Measurements from ENCODE around the gene PSMD2. TPM values are rescaled to one million over a fixed set of nuclear protein-coding genes. Genes with fewer than 3 reads are reported as not detected.
A peak's percentile ranks its signal among the peaks of the same experiment; 100 is the strongest.

Gene PSMD2
- total RNA-seq = 251 and 255 TPM in 2 replicates

DNA sequence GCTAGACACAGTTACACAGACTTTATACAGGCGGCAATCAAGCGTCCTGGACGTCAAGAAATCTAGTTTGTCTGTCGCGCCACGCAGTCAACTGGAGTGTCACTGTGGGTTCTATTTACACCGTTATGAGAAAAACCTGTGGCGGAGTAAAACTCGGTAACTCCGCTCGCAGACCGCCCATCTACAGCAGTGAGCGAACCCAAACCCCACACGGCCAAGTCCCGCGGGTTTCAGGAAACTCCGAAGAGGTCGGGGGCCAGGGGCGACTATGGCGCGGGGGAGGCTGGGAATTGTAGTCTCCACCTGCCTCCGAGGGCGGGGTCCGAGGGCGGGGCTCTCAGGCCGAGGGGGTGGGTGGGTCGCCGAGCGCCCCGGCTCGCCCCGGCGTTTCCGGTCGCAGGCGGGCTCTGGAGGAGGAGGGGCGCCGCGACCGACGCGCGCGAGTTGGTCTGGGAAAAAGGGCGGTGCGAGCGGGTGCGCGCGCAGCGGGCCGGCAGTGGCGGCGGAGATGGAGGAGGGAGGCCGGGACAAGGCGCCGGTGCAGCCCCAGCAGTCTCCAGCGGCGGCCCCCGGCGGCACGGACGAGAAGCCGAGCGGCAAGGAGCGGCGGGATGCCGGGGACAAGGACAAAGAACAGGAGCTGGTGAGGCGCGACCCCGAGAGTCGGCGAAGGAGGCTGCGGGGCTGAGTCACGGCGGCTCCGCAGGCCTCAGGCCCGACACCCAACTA is at the start of gene PSMD2:
TSS of gene PSMD2 (plus strand) at position 483 of the 729 bp plus-strand sequence. CDS start at position 509, 26 bp downstream.
- H3K9me3 Mint-ChIP-seq = no peaks in the 10 kb centered on the region
- H3K4me3 Mint-ChIP-seq = peak within 1 kb of the TSS; percentile 92
- DNase-seq (ENCODE audit: low spot score) = peak; percentile 95
- intact Hi-C loops (cut with micrococcal nuclease) = loop anchor here (1.0 to 10.0 kb wide), 10 partner anchors 15 to 854 kb away; partner anchors contain the start of genes ABCF3, AP2M1, CAMK2N2 and EEF1AKMT4
- peaks cover 4% of the 10 kb centered on the region for H3K27me3 Mint-ChIP-seq (ENCODE audit: insufficient read depth)
- peak within 1 kb of the TSS; percentile 85 for H3K27ac Mint-ChIP-seq
- H3K4me1 Mint-ChIP-seq (ENCODE audit: low read depth) = peaks cover 23% of the 10 kb centered on the region
- H3K36me3 Mint-ChIP-seq (ENCODE audit: low read depth) = peaks cover 36% of the 10 kb centered on the region

DNA sequence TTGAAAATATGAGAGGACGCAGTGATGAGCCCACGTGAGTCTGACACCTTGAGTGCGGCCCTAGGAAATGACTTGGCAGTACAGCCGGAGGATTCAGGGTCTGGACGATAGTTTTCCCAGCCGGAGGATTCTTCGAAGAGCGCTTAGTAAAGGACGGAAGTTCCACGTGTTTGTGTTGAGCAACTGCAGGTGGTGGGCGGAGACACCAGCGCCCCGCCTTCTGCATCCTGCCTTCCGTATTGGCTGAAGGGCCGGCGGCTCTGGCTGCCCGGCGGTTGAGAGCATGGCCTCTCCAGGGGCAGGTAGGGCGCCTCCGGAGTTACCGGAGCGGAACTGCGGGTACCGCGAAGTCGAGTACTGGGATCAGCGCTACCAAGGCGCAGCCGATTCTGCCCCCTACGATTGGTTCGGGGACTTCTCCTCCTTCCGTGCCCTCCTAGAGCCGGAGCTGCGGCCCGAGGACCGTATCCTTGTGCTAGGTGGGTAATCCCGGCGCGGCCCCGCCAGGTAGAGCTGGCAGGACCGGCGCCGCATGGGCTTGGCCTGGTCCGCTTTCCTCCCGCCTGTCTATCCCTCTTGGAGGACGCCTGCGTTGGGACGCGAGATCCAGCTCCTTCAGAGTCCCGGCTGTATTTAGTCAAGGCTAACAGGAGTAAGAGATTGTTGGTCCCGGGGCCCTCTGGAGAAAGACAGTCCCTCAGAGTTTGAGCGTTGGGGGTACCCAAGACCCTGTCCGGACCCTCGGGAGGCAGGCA is 49.5 kb upstream of the PSMD2 start, which contains the start of gene EEF1AKMT4:
TSS of gene EEF1AKMT4 (plus strand) at position 261 of the 755 bp plus-strand sequence. CDS start at position 284, 23 bp downstream.
- peaks cover 17% of the 10 kb centered on the region for H3K4me1 Mint-ChIP-seq (ENCODE audit: low read depth)
- intact Hi-C loops (cut with micrococcal nuclease) = loop anchor here (1.0 to 10.0 kb wide), 16 partner anchors 12 to 613 kb away; partner anchors contain the start of genes ABCC5, ABCF3, AP2M1 and CAMK2N2

DNA sequence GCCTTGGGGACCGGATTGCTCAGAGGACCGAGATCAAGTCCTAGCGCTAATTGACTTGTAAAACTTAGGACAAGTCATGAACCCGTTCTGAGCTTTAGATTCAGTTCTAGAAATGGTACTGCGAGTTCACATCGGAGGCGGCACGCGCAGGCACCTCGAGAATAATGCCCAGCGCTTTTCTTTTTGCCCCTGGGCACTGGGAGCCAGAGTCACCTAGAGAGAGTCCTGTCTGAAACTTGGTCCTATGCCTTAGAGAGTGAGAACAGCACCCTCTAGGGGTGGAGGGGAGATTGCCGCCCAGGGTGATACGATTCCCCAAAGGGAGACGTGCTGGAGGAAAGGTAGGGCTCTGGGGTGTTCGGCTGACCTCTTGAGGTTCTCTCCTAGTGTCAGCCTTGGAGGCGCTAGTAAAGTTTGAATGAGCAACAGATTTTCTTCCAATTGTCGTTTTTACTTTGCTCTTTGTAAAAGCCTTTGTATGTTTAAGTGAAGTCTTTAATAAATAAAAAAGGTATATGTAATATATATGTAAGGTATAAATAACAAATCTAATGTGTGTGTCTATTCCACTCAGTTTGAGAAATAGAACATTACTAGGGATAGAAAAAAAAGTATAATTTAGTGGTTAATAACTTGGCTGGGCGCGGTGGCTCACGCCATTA is 48.7 kb upstream of the PSMD2 start:
- Mint-ChIP-seq H3K9me3 (no peaks in the 10 kb centered on the region), H3K27ac (peak overlapping the region; percentile 97)
- intact Hi-C loops (cut with micrococcal nuclease) = loop anchor here (1.0 kb wide), 4 partner anchors 23 to 355 kb away; partner anchors contain the start of gene ABCC5

More for the DNA sequence above, 49.5 kb upstream of the PSMD2 start, which contains the start of gene EEF1AKMT4:
- DNase-seq (ENCODE audit: low spot score) = peak; percentile 96
- H3K27ac Mint-ChIP-seq = peak within 1 kb of the TSS; percentile 97
- H3K36me3 Mint-ChIP-seq (ENCODE audit: low read depth) = peaks cover 14% of the 10 kb centered on the region
- peak within 1 kb of the TSS; percentile 93 for H3K4me3 Mint-ChIP-seq
- H3K9me3 Mint-ChIP-seq = no peaks in the 10 kb centered on the region
- no peaks in the 10 kb centered on the region for H3K27me3 Mint-ChIP-seq (ENCODE audit: insufficient read depth)

DNA sequence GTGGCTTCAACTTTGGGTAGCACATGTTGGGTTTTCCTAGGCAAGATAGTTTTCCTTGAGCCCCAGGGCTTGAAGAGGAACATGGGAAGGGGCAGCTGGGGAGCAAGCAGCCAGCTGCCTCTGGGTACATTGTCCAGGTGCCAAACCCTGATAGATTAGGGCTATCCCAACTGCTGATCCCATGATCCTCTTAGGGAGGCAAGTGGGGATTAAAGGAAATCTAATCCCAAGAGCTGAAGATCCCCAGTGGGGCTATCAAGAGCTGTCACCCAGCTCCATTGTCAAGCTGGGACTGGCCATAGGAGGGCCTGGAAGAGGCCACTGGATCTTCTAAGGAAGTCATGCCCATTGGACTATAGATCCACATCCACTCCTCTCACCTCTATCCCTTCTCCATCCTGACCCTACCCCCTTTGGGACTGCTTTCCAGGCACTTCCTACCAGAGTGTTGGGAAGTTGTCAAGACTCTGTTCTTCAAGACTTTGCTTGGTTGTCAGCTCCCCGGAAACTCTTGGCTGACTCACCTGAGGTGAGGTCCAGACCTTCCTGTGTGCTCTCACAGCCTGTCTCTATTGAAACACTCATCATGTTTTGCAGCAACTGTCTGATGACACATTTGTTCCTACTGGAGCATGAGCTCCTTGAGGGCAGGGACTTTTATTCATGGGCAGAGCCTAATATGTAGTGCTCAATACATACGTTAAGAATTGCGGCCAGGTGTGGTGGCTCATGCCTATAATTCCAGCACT is 43.6 kb upstream of the PSMD2 start:
- peak overlapping the region; percentile 77 for H3K27ac Mint-ChIP-seq

More for the DNA sequence above, 48.7 kb upstream of the PSMD2 start:
- H3K4me3 Mint-ChIP-seq = peak overlapping the region; percentile 93
- DNase-seq (ENCODE audit: low spot score) = peak; percentile 85
- H3K4me1 Mint-ChIP-seq (ENCODE audit: low read depth) = peaks cover 24% of the 10 kb centered on the region
- H3K36me3 Mint-ChIP-seq (ENCODE audit: low read depth) = peaks cover 9% of the 10 kb centered on the region
- no peaks in the 10 kb centered on the region for H3K27me3 Mint-ChIP-seq (ENCODE audit: insufficient read depth)

DNA sequence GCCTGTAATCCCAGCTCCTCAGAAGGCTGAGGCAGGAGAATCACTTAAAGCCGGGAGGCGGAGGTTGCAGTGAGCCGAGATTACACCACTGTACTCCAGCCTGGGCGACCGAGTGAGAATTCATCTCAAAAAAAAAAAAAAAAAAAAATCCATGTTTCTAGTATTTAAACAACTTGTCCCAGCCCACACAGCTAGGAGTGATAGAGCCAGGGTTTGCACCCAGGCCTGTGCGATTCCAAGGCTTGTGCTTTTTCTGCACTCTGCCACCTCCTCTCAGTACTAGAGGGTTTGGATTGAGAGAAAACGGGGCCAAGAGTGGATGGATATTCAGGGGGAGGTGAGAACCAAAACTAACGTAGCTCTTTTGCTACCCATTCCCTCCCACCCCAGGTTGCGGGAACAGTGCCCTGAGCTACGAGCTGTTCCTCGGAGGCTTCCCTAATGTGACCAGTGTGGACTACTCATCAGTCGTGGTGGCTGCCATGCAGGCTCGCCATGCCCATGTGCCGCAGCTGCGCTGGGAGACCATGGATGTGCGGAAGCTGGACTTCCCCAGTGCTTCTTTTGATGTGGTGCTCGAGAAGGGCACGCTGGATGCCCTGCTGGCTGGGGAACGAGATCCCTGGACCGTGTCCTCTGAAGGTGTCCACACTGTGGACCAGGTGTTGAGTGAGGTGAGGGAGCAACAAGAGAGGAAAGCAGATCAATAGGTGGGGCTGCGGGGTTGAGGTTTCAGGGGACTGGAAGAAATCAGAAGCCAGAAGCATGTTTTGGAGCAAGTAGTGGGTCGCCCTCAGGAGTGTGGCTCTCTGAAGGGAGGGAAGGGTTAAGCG is 41.7 kb upstream of the PSMD2 start:
- intact Hi-C loops (cut with micrococcal nuclease) = no loop called here
- peaks cover 8% of the 10 kb centered on the region for H3K36me3 Mint-ChIP-seq (ENCODE audit: low read depth)

More for the DNA sequence above, 43.6 kb upstream of the PSMD2 start:
- Mint-ChIP-seq H3K4me1 (ENCODE audit: low read depth) (peaks cover 18% of the 10 kb centered on the region), H3K36me3 (ENCODE audit: low read depth) (peaks cover 5% of the 10 kb centered on the region), H3K27me3 (ENCODE audit: insufficient read depth) (peaks cover 16% of the 10 kb centered on the region), H3K4me3 (no peak overlapping the region), H3K9me3 (no peaks in the 10 kb centered on the region)
- DNase-seq (ENCODE audit: low spot score) = no peak
- intact Hi-C loops (cut with micrococcal nuclease) = no loop called here

DNA sequence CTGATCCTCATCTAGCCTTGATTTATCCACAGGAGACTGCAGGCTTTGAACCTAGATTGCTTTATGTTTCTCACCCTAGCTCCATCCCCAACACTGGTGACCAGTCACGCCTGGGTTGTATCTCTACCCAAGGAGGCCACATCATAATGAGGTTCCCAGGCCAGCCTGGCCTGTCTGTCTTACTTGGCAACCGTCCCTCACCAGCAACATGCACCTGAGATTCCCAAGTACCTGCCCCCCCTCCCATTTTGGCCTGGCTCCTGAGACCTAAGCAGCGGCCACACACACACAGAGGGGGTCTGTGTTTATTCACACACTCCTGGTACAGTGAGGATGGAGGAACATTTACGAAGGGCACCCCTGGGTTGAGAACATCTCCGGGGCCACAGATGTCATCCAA is 40.1 kb upstream of the PSMD2 start:
- Mint-ChIP-seq H3K4me1 (ENCODE audit: low read depth) (peaks cover 30% of the 10 kb centered on the region), H3K36me3 (ENCODE audit: low read depth) (peaks cover 8% of the 10 kb centered on the region), H3K9me3 (no peaks in the 10 kb centered on the region), H3K27ac (no peak overlapping the region), H3K27me3 (ENCODE audit: insufficient read depth) (peaks cover 34% of the 10 kb centered on the region), H3K4me3 (peak overlapping the region; percentile 21)
- no peak for DNase-seq (ENCODE audit: low spot score)
- intact Hi-C loops (cut with micrococcal nuclease) = no loop called here

More for the DNA sequence above, 41.7 kb upstream of the PSMD2 start:
- no peak for DNase-seq (ENCODE audit: low spot score)
- H3K9me3 Mint-ChIP-seq = no peaks in the 10 kb centered on the region
- no peak overlapping the region for H3K27ac Mint-ChIP-seq
- peaks cover 25% of the 10 kb centered on the region for H3K4me1 Mint-ChIP-seq (ENCODE audit: low read depth)
- no peak overlapping the region for H3K4me3 Mint-ChIP-seq
- H3K27me3 Mint-ChIP-seq (ENCODE audit: insufficient read depth) = peaks cover 27% of the 10 kb centered on the region

DNA sequence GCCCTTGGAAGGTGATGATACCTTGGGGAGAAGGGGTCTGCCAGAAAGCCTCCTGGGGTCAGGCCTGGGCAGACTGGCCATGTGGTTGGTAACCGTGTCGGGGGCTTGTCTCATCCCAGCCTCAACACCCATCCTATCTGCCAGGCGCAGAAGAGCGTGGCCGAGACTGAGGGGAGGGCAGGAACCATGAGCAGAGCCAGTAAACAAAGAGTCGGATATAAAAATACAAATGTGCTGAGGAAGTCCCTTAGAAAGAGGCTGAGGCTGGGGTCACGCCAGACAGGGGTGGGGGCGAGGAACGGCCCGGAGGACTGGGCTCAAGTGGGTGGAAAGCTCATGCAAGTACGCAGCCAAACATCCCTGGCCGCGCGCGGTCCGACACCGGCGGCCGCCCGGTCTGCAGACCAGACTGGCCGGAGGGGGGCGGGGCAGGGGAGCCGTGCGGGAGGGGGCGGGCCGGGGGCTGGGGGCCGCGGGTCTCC is 39.6 kb upstream of the PSMD2 start:
- Mint-ChIP-seq H3K4me3 (peak overlapping the region; percentile 69), H3K27me3 (ENCODE audit: insufficient read depth) (peaks cover 34% of the 10 kb centered on the region), H3K4me1 (ENCODE audit: low read depth) (peaks cover 30% of the 10 kb centered on the region), H3K36me3 (ENCODE audit: low read depth) (peaks cover 8% of the 10 kb centered on the region), H3K27ac (peak overlapping the region; percentile 44), H3K9me3 (no peaks in the 10 kb centered on the region)
- intact Hi-C loops (cut with micrococcal nuclease) = no loop called here
- no peak for DNase-seq (ENCODE audit: low spot score)

DNA sequence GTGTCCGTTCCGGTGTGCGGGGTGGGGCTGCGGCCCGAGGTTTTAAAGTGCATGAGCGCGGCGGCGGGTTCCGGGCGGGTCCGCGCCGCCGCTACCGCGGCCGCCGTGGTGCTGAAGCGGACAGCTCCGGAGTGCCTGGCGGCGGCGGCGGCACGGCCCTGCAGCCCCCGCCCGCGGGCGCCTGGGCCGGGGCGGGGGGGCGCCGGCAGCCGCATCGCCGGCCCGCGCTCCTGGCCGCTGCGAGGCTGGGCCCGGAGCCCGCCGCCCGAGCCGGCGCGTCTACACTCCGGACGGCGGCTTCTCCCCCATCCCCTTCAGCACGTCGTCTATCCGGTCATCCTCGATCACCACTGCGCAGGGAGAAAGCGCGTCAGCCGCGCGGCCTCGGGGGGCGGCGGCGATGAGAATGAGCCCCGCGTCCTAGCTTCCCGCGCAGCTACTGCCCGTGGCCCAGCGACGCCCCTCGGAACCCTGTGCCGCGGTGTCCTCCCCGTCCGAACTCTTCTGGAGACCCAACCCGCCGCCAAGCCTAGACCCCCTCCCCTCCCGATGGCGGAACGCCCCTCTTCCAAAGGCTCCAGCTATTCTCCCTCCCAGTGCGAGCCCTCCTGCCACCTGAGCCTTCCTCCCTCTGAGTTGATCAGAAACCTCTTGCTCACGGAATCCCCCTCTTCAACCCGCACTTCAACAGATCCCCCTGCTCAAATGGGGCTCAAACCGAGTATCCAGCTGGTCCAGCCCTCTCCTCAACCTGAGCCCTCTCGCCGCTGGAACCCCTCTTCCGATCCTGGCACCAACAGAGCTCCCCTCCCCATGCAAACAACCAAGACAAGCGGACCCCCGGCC is 38.9 kb upstream of the PSMD2 start:
- peaks cover 34% of the 10 kb centered on the region for H3K27me3 Mint-ChIP-seq (ENCODE audit: insufficient read depth)
- H3K4me3 Mint-ChIP-seq = peak overlapping the region; percentile 76
- H3K9me3 Mint-ChIP-seq = no peaks in the 10 kb centered on the region
- H3K27ac Mint-ChIP-seq = peak overlapping the region; percentile 78
- DNase-seq (ENCODE audit: low spot score) = peak; percentile 25
- intact Hi-C loops (cut with micrococcal nuclease) = loop anchor here (5.0 kb wide), 1 partner anchor 33 kb away; the partner anchor contains the start of gene VWA5B2
- H3K4me1 Mint-ChIP-seq (ENCODE audit: low read depth) = peaks cover 25% of the 10 kb centered on the region
- H3K36me3 Mint-ChIP-seq (ENCODE audit: low read depth) = peaks cover 8% of the 10 kb centered on the region

DNA sequence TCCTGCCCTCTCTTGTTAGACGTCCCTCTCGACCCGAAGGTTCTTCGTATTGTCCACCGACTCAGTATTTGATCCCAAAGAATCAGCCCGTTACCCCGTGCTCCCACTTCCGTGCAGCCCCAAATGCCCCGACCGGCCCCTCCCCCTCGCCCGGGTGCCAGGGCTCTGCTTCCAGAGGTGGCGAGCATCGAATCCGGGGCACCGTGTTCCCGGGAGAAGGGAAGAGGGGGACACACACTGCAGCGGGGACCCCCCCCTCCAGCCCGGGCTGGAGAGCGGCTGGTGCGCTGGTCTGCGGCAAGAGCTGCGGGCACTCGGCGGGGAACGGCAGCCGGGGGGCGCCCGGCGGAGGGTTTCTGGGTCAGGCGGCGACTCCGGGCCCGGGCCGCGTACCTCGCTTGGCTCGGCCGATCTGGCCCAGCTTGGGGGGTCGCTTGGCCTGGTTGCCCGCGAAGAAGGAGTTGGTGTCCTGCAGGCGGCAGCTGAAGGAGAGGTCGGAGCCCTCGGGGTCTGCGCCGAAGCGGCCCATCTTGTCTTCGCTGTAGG is 38.2 kb upstream of the PSMD2 start:
- Mint-ChIP-seq H3K9me3 (no peaks in the 10 kb centered on the region), H3K36me3 (ENCODE audit: low read depth) (peaks cover 8% of the 10 kb centered on the region), H3K4me1 (ENCODE audit: low read depth) (peaks cover 18% of the 10 kb centered on the region), H3K27ac (peak overlapping the region; percentile 78), H3K4me3 (peak overlapping the region; percentile 76), H3K27me3 (ENCODE audit: insufficient read depth) (peaks cover 34% of the 10 kb centered on the region)
- intact Hi-C loops (cut with micrococcal nuclease) = loop anchor here (1.0 to 5.0 kb wide), 3 partner anchors 11 to 39 kb away; partner anchors contain the start of genes EEF1AKMT4, PSMD2 and VWA5B2
- DNase-seq (ENCODE audit: low spot score) = no peak

DNA sequence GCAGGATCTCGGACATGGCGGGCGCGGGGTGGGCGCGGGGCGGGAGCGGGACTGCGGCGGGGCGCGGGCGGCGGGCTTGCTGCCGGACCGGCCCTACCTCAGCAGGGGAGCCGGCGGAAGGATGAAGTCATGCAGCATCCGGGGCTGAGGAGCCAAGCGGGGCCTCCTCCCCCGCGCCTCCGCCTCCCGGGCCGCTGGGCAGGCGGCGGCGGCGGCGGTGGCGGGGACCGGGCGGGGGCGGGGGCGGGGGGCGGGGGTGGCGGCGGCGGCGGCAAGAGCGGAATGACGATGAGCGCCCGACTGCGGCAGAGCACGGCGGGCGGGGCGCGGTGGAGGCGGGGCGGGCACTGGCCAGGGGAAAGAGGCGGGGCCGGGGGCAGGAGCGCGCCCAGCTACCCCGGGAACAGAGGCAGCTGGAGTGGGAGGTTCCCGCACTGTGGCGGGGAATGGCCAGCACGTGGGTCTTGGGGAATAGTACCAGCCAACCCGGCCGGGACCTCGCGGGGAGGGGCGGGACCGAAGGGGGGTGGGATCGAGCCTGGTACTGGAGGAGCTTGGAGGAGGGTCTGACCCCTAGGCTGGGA is 37.7 kb upstream of the PSMD2 start, which contains the start of gene CAMK2N2:
TSS of gene CAMK2N2 (minus strand) at position 284 of the 584 bp plus-strand sequence. CDS start at position 16, 268 bp downstream.
- peaks cover 8% of the 10 kb centered on the region for H3K36me3 Mint-ChIP-seq (ENCODE audit: low read depth)
- peak; percentile 50 for DNase-seq (ENCODE audit: low spot score)
- peak within 1 kb of the TSS; percentile 83 for H3K4me3 Mint-ChIP-seq
- H3K9me3 Mint-ChIP-seq = no peaks in the 10 kb centered on the region
- peak within 1 kb of the TSS; percentile 78 for H3K27ac Mint-ChIP-seq
- intact Hi-C loops (cut with micrococcal nuclease) = loop anchor here (1.0 to 5.0 kb wide), 3 partner anchors 12 to 38 kb away; partner anchors contain the start of genes EEF1AKMT4, PSMD2 and VWA5B2
- H3K27me3 Mint-ChIP-seq (ENCODE audit: insufficient read depth) = peaks cover 37% of the 10 kb centered on the region
- H3K4me1 Mint-ChIP-seq (ENCODE audit: low read depth) = peaks cover 17% of the 10 kb centered on the region

Data from activated T-helper 1 cell treated with anti-CD3 and anti-CD28 coated beads, Interleukin-12 subunit alpha, Interleukin-12 subunit beta, Interleukin-2, Interleukin-4 antibody, amounts not matched to agents 30 ng/mL and 10 ng/mL and 1 ng/mL, durations not matched to agents 14 hours and 24 hours and 36 hours (primary cell).